HL-60 (cell line): ENCODE measurements around the gene CD163L1.

Experiments
- CTCF ChIP-seq: IDR thresholded peaks from one replicate; pipeline ENCODE4 v1.5.1; 2011; ENCODE audit warnings: low read length, control low read depth, inconsistent platforms; ENCODE audit not compliant: insufficient read depth
- POLR2AphosphoS5 ChIP-seq: IDR thresholded peaks from 2 replicates; pipeline ENCODE4 v1.6.1; 2012; ENCODE audit warnings: low read depth

- TF ChIP-seq CTCF: no peak
- no peak for TF ChIP-seq POLR2AphosphoS5
Observed at GRCh38 chr12:7327918-7328317, 116.0 kb downstream of the CD163L1 start.
